Stimulated activated CD8-positive, alpha-beta memory T cell treated with anti-CD3 and anti-CD28 coated beads, Interleukin-15, amount 100 ng/mL, for 1 hour (primary cell): ENCODE results near the gene GPR55.
"Not testable (repeated sequence)": the region's sequence is repeated elsewhere in the genome, so short reads cannot be mapped to it uniquely, and the experiment has no call there.

ENCODE experiments used
- DNase-seq: peaks from one replicate; pipeline ENCODE4 v3.0.0-alpha.2; 2020; ENCODE audit warnings: low read depth

The GPR55 gene

DNA sequence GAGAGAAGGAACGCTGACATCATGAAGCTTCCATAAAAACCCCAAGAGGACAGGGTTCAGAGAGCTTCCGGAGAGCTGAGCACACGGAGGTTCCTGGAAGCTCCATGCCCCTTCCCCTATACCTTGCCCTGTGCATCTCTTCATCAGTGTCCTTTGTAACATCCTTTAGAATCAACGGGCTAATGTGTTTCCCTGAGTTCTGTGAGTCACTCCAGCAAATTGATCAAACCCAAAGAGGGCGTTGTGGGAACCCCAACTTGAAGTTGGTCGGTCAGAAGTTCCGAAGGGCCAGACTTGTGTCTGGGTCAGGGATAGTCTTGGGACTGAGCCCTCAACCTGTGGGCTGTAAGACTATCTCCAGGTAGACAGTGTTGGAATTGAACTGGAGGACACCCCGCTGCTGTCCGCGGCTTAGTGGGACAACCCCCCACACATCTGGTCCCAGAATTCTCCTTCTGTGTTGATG is 25.9 kb upstream of the GPR55 start:
- DNase-seq = no peak

GRCh38 chr2:230949966-230950873 is 25.2 kb upstream of the GPR55 start:
- DNase-seq = no peak

GRCh38 chr2:230947908-230948365 is 22.9 kb upstream of the GPR55 start:
- DNase-seq = no peak

- DNase-seq = no peak
Measured at GRCh38 chr2:230947235-230947576, 22.2 kb upstream of the GPR55 start.

GRCh38 chr2:230946429-230947234 is 21.6 kb upstream of the GPR55 start:
- DNase-seq = no peak

DNA sequence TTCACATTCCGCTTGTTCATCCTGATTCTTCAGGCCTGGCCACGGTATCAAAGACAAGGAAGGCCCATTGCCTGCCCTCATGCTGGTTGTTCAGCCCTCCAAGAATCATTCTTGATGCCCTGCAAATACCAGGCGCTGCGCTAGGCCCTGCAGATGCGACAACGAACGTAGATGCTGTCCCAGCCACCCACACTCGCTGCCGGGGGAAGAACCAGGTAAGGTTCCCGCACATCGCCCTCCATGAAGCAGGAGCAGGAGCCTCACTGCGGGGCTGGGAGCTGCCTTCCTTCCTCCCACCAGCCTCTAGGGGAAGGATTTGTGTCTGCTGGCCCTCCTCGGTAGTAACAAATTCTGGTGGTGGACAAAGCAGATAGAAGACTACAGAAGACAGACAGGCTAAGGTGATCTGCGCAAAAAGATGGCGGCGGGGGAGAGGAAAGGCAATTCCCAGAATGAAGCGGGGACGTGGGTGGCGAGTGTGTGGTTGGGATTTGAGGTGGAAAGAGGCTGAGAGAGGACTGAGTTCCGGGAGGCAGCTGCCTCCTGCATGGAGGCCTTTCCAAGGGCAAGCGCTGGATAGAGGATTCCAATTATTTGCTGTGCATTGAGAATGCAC is 19.8 kb upstream of the GPR55 start:
- no peak for DNase-seq

DNA sequence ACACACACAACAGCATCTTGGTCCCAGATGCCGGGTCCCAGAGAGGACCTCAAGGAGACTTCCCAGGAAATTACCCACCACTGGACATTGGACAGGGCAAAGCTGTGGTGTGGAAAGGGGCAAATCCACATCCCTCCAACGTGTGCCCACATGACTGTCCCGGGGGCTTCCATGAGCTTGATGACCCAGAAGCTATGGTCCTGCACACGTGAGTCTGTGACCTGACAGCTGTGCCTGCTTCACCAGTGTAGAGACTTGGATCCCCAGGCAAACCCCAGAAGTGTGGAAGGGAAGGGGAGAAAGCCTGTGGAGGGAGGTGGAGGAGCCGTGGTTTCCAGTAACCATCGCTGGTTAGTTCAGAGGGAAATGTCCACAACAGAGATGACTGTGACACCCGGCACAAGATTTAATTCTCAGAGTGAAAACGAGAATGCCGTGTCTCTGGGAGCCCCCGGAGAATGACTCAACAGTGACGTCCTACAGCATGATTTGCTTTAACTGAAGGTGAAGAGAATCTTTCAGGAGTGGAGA is 19.1 kb upstream of the GPR55 start:
- no peak for DNase-seq

DNA sequence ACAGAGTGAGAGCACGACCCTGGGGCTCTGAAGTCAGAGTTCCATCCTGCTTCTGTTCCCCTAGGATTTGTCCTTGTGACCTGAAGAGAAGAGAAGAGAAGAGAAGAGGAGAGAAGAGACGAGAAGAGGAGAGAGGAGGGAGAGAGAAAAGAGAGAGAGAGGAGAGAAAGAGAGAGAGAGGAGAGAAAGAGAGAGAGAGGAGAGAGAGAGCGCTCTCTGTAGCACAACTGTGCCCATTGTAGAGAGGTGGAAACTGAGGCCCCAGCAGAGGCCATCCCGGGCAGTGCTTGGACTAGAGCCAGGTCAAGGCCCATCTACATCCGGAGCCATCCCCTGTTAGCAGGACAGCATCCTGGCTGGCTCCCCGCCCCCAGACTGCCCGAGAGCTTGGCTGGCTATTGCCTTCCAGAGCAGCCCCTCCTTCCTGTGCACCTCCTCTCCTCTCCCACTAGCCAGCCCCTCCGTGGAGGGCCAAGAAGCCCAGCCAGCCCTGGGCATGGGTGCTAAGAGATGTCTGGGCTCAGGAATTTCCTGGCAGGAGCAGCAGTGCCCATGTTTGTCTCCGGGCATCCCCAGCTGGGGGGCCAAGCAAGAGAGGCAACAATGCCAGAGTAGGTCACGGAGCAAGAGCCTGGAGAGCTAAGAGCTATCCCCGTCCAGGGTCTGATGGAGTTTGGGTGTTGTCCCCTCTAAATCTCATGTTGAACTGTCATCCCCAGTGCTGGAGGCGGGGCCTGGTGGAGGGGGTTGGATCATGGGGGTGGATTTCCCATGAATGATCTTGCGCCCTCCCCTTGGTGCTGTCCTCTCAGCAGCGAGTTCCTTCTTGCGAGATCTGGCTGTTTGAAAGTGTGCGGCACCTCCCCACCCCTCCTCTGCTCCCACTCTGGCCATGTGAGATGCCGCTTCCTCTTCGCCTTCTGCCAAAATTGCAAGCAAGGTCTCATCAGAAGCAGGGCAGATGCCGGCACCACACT is 18.2 kb upstream of the GPR55 start:
- DNase-seq = no peak

DNA sequence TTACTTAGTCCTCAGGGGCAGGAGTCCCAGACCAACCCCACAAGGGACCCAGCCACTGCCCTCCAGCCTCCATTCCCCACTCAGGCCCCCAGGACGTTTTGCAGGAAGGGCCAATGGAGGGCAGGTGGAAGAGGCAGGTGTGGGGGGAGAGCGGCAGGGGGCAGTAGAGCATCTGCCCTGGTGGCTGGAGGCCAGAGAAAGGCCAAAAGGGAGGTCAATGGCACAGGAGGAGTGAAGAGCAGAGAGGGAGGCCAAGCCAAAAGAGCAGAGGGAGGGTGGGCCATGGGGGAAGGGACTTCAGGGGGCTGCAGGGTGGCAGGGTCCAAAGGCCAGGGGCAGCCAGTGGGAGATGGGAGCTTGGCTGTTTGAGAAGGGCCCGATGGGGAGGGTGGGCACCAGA is 17.3 kb upstream of the GPR55 start:
- DNase-seq = no peak

DNA sequence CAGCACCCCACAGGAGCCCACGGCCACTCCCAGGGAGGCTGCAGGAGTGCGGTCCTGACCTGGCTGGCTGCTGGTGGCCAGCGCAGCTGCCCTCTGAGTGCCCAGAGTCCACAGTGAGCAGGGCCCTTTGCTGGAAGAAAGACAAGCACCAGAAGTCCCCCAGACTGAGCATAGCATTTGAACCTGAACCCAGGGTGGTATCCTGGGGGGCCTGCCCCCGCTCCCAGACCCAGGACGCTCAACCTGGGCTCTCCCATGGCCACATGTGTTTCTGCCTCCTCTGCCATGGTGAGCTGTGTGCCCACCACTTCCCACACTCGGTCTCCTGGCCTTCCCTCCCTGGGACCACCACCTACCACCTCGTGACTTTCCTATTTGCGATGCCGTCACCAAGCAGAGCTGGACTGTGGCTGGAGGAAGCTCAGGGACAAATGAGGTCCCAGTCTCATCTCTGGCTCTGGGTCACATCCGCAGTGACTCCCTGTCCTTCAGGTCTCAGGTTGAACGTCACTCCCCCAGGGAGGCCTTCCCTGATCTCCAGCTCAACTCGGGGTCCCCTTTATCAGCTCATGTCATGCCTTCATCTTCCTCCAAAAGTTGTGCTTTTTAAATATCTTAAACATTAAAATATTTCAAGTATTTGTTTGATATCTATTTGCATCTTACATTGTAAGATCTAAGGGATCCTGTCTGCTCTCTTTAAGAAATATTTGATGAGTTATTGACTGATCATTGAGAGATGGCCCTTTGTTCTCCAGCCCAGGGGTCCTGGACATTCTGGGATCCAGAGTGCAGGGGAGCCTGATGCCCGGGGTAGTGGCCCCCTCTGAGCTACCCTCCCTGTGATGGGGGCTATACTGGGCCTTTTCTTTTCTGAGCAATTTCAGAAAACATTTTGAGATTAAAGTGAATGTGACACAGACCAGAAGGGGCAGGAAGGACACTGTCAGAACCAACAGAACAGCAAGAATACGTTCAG is 16.4 kb upstream of the GPR55 start:
- no peak for DNase-seq

DNA sequence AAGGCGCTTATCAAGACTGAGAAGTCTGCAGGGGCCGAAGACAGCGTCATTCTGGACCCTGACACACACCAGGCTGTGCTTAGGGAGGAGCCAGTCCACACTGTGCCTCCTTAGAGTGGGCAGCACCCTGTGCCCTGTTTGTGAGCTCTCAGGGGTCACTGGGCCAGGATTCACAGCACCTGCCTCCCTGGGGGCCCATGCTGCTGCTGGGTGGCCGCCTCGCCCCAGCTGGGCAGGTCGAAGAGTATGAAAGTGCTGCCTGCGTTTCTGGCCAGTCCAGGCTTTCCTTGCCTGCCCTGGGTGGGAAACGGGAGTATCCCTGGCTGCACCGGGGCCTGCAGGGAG is 15.4 kb upstream of the GPR55 start:
- no peak for DNase-seq

DNA sequence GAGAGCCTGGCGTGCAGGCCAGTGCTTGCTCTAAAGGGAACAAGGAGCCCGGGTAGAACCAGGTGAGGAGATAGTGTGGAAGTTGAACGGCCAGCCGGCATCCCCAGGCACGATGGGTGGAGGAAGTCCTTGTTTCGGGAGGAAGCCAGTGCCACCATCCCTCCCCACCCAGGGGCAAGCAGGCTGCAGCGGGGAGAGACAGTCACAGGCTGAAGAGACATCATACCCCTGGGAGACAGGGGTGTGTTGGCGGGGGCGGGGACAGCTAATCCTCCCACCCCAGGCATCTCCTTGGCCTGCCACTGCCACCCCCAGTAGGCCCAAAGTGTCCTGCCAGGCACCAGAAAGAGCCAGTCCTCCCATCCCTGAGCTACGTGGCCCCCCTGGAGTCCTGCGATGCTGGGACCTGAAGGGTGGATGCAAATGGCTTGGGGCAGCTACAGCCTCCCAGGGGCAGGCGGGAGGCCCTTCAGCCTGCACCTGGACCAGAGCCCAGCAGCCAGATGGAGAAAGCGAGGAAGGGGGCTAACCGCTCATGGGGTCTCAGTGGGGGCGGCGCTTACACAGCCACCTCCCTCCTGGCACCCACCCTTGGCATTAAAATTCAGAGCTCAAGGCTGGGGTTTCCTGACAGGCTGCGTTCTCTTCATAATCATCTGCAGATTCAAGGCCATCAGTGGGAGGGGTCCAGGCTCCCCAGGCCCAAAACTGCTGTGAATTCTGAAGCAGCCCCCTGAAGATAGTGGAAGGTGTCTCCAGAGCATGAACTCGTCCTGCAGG is 14.8 kb upstream of the GPR55 start:
- DNase-seq = no peak

GRCh38 chr2:230939066-230939591 is 14.1 kb upstream of the GPR55 start:
- no peak for DNase-seq

GRCh38 chr2:230938516-230939065 is 13.5 kb upstream of the GPR55 start:
- no peak for DNase-seq

GRCh38 chr2:230938098-230938497 is 13.1 kb upstream of the GPR55 start:
- no peak for DNase-seq

DNA sequence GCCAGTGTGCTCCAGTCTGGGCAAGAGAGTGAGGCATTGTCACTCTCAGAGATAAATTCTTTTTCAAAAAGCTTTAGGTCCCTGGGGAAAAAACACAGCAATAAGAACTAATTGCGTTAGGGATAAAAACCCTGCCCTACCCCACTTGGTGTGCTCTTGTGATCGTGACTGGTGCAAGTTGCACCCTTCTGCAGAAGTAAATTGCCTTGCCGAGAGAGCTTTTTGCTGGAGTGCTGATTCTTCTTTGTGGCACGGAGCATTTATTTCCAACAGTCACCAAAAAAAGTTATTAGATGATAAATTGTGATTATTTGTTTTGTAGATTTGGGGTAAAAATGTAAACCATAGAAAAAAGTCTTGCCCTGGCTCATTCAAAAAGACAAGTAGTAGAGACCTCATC is 12.3 kb upstream of the GPR55 start:
- no peak for DNase-seq

DNA sequence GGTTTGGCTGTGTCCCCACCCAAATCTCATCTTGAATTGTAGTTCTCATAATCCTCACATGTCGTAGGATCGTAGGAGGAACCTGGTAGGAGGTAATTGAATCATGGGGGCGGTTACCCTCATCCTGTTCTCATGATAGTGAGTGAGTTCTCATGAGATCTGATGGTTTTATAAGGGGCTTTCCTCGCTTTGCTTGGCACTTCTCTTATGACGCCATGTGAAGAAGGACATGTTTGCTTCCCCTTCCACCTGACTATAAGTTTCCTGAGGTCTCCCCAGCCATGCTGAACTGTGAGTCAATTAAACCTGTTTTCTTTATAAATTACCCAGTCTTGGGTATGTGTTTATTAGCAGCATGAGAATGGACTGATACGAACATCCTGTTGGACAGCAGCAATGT is 11.2 kb upstream of the GPR55 start:
- not testable (repeated sequence) for DNase-seq

DNA sequence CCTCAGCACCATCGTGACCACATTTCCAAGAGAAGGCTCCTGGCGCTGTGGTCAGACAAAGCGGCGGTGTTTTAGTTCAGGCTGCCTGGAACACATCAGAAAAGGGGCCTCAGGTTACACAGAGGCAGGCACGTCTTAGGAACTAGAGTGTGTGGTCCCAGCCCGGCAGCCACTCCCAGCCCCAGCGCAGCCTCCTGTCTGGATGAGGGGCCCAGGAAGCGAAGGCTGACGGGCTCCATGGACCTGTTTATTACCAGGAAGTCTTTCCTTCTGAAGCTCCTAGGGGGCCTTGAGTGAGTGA is 10.0 kb upstream of the GPR55 start:
- no peak for DNase-seq
